ENCODE results near the gene BANP.

Gene BANP

DNA sequence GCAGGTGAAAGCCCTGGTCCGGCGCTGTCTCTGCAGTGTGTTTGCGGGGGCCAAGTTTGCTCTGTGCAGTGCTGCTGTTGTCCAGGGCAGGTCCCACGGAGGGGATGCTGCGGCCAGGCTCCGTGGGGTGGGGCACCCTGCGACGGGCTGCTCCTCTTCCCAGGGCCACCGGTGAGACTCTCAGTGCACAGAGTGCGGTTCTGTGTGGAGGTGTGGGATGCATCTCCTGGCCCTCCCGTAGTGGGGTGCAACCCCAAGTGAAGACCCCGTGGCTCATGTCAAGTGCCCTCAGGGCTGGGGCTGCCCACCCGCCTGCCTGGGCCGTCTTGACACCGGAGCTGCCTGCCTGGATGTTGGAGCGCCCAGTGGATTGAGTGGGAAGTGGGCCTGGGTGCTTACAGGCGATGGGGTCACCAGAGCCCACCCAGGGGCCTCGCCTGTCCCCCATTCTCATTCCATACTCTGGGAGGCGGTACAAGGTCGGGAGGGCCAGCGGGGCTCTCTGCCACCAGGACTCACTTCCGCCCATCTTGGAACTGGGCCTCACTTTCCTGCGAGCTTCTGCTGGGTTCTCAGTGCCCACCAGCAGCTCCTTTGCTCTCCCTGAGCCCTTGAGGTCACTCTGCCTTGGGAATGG, 119.9 kb downstream of the BANP start:
- H3K27me3 ChIP-seq (ENCODE audit: insufficient read depth, low read length, poor library complexity), result no peaks in the 10 kb centered on the region
- H2BK5ac ChIP-seq (ENCODE audit: low read length), result no peak overlapping the region
- H3K27ac ChIP-seq (ENCODE audit: low read depth, low read length), result no peak overlapping the region
- H3K9ac ChIP-seq (ENCODE audit: low read length), result no peak overlapping the region
- H3K4me1 ChIP-seq (ENCODE audit: control insufficient read depth, low read depth, low read length), result no peaks in the 10 kb centered on the region
- no peak overlapping the region for H2BK120ac ChIP-seq (ENCODE audit: low read depth, low read length)
- H3K23ac ChIP-seq (ENCODE audit: low read length), result no peak overlapping the region
- H3K56ac ChIP-seq (ENCODE audit: low read length), result no peak overlapping the region
- H3K4me2 ChIP-seq (ENCODE audit: low read length), result no peak overlapping the region
- no peak overlapping the region for H4K8ac ChIP-seq (ENCODE audit: low read depth, low read length)
- H3K36me3 ChIP-seq (ENCODE audit: control insufficient read depth, insufficient read depth, low read length), result peaks cover 4% of the 10 kb centered on the region
- H3K18ac ChIP-seq (ENCODE audit: low read length), result no peak overlapping the region
- no peak overlapping the region for H4K5ac ChIP-seq (ENCODE audit: low read length)
- no peak overlapping the region for H3K4ac ChIP-seq (ENCODE audit: low read depth, low read length)
- no peaks in the 10 kb centered on the region for H3K79me1 ChIP-seq (ENCODE audit: low read length)
- no peak overlapping the region for H3K4me3 ChIP-seq (ENCODE audit: low read length)
- H2AK5ac ChIP-seq (ENCODE audit: low read length), result no peak overlapping the region
- no peaks in the 10 kb centered on the region for H3K79me2 ChIP-seq (ENCODE audit: control insufficient read depth, insufficient read depth, low read length)
- H2BK15ac ChIP-seq (replicated peaks; ENCODE audit: low read depth), result no peak overlapping the region
- no peak for DNase-seq
- no CpG with 5 or more reads among the region's 23 CpGs for WGBS (ENCODE audit: extremely low coverage, insufficient coverage, low lambda C conversion rate)

DNA sequence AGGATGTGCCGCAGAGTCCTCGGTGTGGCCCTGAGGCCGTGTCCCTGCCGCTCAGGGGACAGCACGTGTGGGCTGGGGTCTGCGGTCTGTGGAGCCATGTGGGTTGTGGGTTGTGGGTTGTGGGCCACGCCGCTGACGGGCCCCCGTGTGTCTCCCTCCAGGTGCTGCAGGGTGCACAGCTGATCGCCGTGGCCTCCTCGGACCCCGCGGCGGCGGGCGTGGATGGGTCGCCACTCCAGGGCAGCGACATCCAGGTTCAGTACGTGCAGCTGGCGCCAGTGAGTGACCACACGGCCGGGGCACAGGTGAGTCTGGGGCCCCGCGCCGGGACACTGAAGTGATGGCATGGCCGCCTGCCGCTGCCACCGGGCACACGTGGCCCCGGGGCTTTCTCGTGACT, 120.7 kb downstream of the BANP start:
- no peak overlapping the region for H2BK15ac ChIP-seq (replicated peaks; ENCODE audit: low read depth)
- H3K27me3 ChIP-seq (ENCODE audit: insufficient read depth, low read length, poor library complexity), result no peaks in the 10 kb centered on the region
- no peak overlapping the region for H3K56ac ChIP-seq (ENCODE audit: low read length)
- no peak overlapping the region for H2BK5ac ChIP-seq (ENCODE audit: low read length)
- H3K4me3 ChIP-seq (ENCODE audit: low read length), result no peak overlapping the region
- no peaks in the 10 kb centered on the region for H3K4me1 ChIP-seq (ENCODE audit: control insufficient read depth, low read depth, low read length)
- no peaks in the 10 kb centered on the region for H3K79me1 ChIP-seq (ENCODE audit: low read length)
- no peak overlapping the region for H3K4ac ChIP-seq (ENCODE audit: low read depth, low read length)
- H3K79me2 ChIP-seq (ENCODE audit: control insufficient read depth, insufficient read depth, low read length), result no peaks in the 10 kb centered on the region
- H4K8ac ChIP-seq (ENCODE audit: low read depth, low read length), result no peak overlapping the region
- H2BK120ac ChIP-seq (ENCODE audit: low read depth, low read length), result no peak overlapping the region
- no peak overlapping the region for H2AK5ac ChIP-seq (ENCODE audit: low read length)
- H4K5ac ChIP-seq (ENCODE audit: low read length), result no peak overlapping the region
- H3K4me2 ChIP-seq (ENCODE audit: low read length), result no peak overlapping the region
- no CpG with 5 or more reads among the region's 33 CpGs for WGBS (ENCODE audit: extremely low coverage, insufficient coverage, low lambda C conversion rate)
- H3K9ac ChIP-seq (ENCODE audit: low read length), result no peak overlapping the region
- no peak overlapping the region for H3K18ac ChIP-seq (ENCODE audit: low read length)
- no peak overlapping the region for H3K23ac ChIP-seq (ENCODE audit: low read length)
- peaks cover 4% of the 10 kb centered on the region for H3K36me3 ChIP-seq (ENCODE audit: control insufficient read depth, insufficient read depth, low read length)
- H3K27ac ChIP-seq (ENCODE audit: low read depth, low read length), result no peak overlapping the region
- DNase-seq, result no peak

DNA sequence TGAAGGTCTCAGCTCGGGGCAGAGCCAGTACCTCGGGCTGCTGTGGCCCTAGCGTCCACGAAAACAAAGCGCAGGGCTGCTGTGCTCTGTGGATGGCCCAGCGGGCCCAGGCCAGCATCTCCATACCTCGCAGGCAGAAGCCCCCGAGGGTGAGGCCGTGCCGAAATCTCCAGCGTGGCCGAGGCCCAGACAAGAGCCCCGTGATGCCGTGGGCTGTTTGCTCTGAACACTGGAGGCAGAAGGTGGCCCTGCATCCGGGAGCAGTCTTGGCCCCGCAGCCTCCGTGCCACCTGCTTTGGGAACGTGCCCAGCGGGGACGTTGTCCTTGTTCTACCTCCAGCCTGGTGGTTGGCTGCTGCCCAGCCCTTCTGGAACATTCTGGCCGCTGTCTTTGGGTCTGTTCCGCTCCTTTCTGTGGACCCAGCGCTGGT, 121.4 kb downstream of the BANP start:
- Histone ChIP-seq H3K79me1 (ENCODE audit: low read length) (no peaks in the 10 kb centered on the region), H2BK5ac (ENCODE audit: low read length) (no peak overlapping the region), H3K27ac (ENCODE audit: low read depth, low read length) (no peak overlapping the region), H2BK120ac (ENCODE audit: low read depth, low read length) (no peak overlapping the region), H3K18ac (ENCODE audit: low read length) (no peak overlapping the region), H3K79me2 (ENCODE audit: control insufficient read depth, insufficient read depth, low read length) (no peaks in the 10 kb centered on the region), H2BK15ac (replicated peaks; ENCODE audit: low read depth) (no peak overlapping the region), H3K56ac (ENCODE audit: low read length) (no peak overlapping the region), H4K8ac (ENCODE audit: low read depth, low read length) (no peak overlapping the region), H3K4me2 (ENCODE audit: low read length) (no peak overlapping the region), H3K27me3 (ENCODE audit: insufficient read depth, low read length, poor library complexity) (no peaks in the 10 kb centered on the region), H2AK5ac (ENCODE audit: low read length) (no peak overlapping the region), H3K36me3 (ENCODE audit: control insufficient read depth, insufficient read depth, low read length) (peaks cover 4% of the 10 kb centered on the region), H3K4ac (ENCODE audit: low read depth, low read length) (no peak overlapping the region), H3K23ac (ENCODE audit: low read length) (no peak overlapping the region), H4K5ac (ENCODE audit: low read length) (no peak overlapping the region), H3K4me1 (ENCODE audit: control insufficient read depth, low read depth, low read length) (no peaks in the 10 kb centered on the region), H3K9ac (ENCODE audit: low read length) (no peak overlapping the region), H3K4me3 (ENCODE audit: low read length) (no peak overlapping the region)
- WGBS (ENCODE audit: extremely low coverage, insufficient coverage, low lambda C conversion rate), result no CpG with 5 or more reads among the region's 23 CpGs
- DNase-seq, result no peak

DNA sequence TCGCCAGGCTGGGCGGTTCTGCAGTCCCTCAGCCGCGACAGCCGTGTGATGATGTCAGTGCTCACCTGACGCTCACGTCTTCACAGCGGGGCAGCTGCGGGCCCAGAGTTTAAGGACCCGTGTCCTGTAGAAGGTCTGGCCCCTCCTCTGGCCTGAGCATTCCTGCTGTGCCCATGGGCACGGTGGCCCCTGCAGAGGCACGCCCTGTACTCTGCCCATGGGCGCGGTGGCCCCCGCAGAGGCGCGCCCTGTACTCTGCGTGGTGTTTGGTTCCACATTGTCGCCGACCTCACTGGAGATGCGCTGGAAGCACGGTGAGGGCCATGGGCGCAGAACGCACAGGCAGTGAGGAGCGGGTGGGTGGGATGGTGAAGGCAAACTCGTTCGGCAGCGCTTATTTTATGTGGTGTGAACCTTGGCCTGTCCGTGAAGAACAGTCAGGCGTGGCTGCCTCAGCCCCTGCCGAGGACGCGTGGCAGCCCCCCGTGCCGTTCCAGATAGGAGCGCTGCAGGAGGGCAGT, 122.0 kb downstream of the BANP start:
- no peak overlapping the region for H3K27ac ChIP-seq (ENCODE audit: low read depth, low read length)
- H3K79me1 ChIP-seq (ENCODE audit: low read length), result no peaks in the 10 kb centered on the region
- no peak overlapping the region for H3K4ac ChIP-seq (ENCODE audit: low read depth, low read length)
- no peaks in the 10 kb centered on the region for H3K27me3 ChIP-seq (ENCODE audit: insufficient read depth, low read length, poor library complexity)
- no peak overlapping the region for H2AK5ac ChIP-seq (ENCODE audit: low read length)
- H3K36me3 ChIP-seq (ENCODE audit: control insufficient read depth, insufficient read depth, low read length), result peaks cover 5% of the 10 kb centered on the region
- no peak overlapping the region for H4K8ac ChIP-seq (ENCODE audit: low read depth, low read length)
- H3K4me3 ChIP-seq (ENCODE audit: low read length), result no peak overlapping the region
- H2BK5ac ChIP-seq (ENCODE audit: low read length), result no peak overlapping the region
- no peak overlapping the region for H3K18ac ChIP-seq (ENCODE audit: low read length)
- H2BK120ac ChIP-seq (ENCODE audit: low read depth, low read length), result no peak overlapping the region
- H3K23ac ChIP-seq (ENCODE audit: low read length), result no peak overlapping the region
- H3K9ac ChIP-seq (ENCODE audit: low read length), result no peak overlapping the region
- no peak overlapping the region for H3K4me2 ChIP-seq (ENCODE audit: low read length)
- H2BK15ac ChIP-seq (replicated peaks; ENCODE audit: low read depth), result no peak overlapping the region
- H3K56ac ChIP-seq (ENCODE audit: low read length), result no peak overlapping the region
- no peaks in the 10 kb centered on the region for H3K79me2 ChIP-seq (ENCODE audit: control insufficient read depth, insufficient read depth, low read length)
- H4K5ac ChIP-seq (ENCODE audit: low read length), result no peak overlapping the region
- WGBS (ENCODE audit: extremely low coverage, insufficient coverage, low lambda C conversion rate), result no CpG with 5 or more reads among the region's 36 CpGs
- H3K4me1 ChIP-seq (ENCODE audit: control insufficient read depth, low read depth, low read length), result no peaks in the 10 kb centered on the region
- no peak for DNase-seq

DNA sequence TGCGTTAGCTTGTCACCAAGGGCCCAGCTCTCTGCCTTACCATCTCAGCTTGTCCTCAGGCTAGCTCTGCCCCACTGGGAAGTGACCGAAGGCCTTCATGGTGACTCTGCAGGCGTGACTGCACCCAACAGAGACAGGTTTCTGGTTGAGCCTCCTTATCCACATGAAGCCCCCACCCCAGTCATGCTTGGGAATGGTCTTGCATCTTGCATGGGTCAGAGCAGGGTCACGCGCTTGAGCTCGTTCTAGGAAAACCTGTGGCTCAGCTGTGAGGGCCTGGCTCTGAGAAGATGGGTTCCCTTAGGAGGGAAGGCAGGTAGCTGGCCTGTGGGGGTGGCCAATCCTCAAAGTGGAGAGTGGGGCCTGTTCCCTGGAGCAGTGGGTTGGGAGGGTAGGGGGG, 122.8 kb downstream of the BANP start:
- Histone ChIP-seq H3K56ac (ENCODE audit: low read length) (no peak overlapping the region), H2BK15ac (replicated peaks; ENCODE audit: low read depth) (no peak overlapping the region), H3K27me3 (ENCODE audit: insufficient read depth, low read length, poor library complexity) (no peaks in the 10 kb centered on the region), H3K4me3 (ENCODE audit: low read length) (no peak overlapping the region), H3K36me3 (ENCODE audit: control insufficient read depth, insufficient read depth, low read length) (peaks cover 7% of the 10 kb centered on the region), H4K8ac (ENCODE audit: low read depth, low read length) (no peak overlapping the region), H3K79me2 (ENCODE audit: control insufficient read depth, insufficient read depth, low read length) (no peaks in the 10 kb centered on the region), H3K79me1 (ENCODE audit: low read length) (no peaks in the 10 kb centered on the region), H2BK5ac (ENCODE audit: low read length) (no peak overlapping the region), H3K4ac (ENCODE audit: low read depth, low read length) (no peak overlapping the region), H3K18ac (ENCODE audit: low read length) (no peak overlapping the region), H2AK5ac (ENCODE audit: low read length) (no peak overlapping the region), H3K9ac (ENCODE audit: low read length) (no peak overlapping the region), H3K4me2 (ENCODE audit: low read length) (no peak overlapping the region), H3K4me1 (ENCODE audit: control insufficient read depth, low read depth, low read length) (no peaks in the 10 kb centered on the region), H3K27ac (ENCODE audit: low read depth, low read length) (no peak overlapping the region), H3K23ac (ENCODE audit: low read length) (no peak overlapping the region), H4K5ac (ENCODE audit: low read length) (no peak overlapping the region), H2BK120ac (ENCODE audit: low read depth, low read length) (no peak overlapping the region)
- DNase-seq, result no peak
- no CpG with 5 or more reads among the region's 6 CpGs for WGBS (ENCODE audit: extremely low coverage, insufficient coverage, low lambda C conversion rate)

Measured in mesendoderm (in vitro differentiated cells).